Fibroblast of mammary gland (primary cell): Measurements from ENCODE around the gene C1orf50.
A peak's percentile ranks its signal among the peaks of the same experiment; 100 is the strongest.

Experiments used
- DNase-seq: peaks from one replicate; pipeline ENCODE4 v3.0.0-alpha.2; 2010; ENCODE audit warnings: low read depth
- H3K4me3 ChIP-seq: 2 replicates; pipeline ENCODE4 v1.5.1; 2011; ENCODE audit warnings: low read depth, mild to moderate bottlenecking, low read length, moderate library complexity; ENCODE audit not compliant: control insufficient read depth
- TF ChIP-seq, protein P1 (sequence below): conservative IDR thresholded peaks from 2 replicates; pipeline ENCODE4 v1.5.1; 2011; ENCODE audit warnings: low read depth, low read length, inconsistent platforms; ENCODE audit not compliant: control insufficient read depth, insufficient read depth

The C1orf50 gene

DNA sequence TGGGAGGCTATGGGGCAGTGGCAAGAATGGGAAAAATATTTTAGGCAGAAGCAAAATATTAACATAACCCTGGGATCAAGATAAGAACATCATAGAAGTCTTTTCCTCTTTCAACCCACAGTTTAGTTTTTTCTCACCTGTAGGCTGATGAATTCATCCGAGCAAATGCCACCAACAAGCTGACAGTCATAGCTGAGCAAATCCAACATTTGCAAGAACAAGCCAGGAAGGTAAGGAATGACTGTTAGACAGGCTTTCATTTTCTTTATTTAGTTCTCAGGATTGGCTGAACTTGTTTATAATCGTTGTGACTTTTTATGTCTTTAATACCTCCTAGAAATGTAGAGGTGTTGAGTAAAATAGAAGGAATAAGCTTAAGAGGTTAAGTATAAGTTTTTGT is 6.4 kb downstream of the C1orf50 start:
- TF ChIP-seq, protein P1, sequence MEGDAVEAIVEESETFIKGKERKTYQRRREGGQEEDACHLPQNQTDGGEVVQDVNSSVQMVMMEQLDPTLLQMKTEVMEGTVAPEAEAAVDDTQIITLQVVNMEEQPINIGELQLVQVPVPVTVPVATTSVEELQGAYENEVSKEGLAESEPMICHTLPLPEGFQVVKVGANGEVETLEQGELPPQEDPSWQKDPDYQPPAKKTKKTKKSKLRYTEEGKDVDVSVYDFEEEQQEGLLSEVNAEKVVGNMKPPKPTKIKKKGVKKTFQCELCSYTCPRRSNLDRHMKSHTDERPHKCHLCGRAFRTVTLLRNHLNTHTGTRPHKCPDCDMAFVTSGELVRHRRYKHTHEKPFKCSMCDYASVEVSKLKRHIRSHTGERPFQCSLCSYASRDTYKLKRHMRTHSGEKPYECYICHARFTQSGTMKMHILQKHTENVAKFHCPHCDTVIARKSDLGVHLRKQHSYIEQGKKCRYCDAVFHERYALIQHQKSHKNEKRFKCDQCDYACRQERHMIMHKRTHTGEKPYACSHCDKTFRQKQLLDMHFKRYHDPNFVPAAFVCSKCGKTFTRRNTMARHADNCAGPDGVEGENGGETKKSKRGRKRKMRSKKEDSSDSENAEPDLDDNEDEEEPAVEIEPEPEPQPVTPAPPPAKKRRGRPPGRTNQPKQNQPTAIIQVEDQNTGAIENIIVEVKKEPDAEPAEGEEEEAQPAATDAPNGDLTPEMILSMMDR, result no peak
- DNase-seq, result no peak
- H3K4me3 ChIP-seq, result no peak overlapping the region

DNA sequence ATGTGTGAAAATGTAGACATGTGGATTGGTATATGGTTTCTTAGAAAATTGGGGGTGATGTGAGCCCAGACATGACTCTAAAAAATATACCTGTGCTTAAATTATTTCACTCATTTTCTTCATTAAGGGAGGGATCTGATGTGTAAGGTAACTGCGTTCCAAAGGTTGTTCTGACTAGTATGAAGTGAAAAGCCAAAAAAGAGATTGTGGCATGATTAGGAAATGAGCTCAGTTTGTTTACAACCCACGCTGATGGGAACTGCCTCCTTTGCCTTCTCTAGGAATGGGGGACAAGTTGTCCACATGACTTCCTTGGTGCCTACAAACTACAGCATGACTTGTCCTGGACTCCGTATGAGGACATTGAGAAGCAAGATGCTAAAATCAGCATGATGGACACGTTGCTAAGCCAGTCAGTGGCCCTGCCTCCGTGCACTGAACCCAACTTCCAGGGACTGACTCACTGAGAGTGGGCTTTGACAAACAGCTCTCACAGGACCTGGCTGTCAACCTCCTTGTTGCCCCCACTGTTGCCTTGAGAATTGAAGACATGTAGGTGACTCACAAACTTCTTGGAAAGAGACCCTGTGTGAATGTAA is 8.0 kb downstream of the C1orf50 start:
- DNase-seq, result peak; percentile 41
- TF ChIP-seq, protein P1, result no peak
- no peak overlapping the region for H3K4me3 ChIP-seq

- no peak for DNase-seq
- TF ChIP-seq, protein P1, result no peak
- H3K4me3 ChIP-seq, result no peak overlapping the region
Measured at GRCh38 chr1:42776502-42776901, 9.5 kb downstream of the C1orf50 start.

- TF ChIP-seq, protein P1, result peak; percentile 83
- H3K4me3 ChIP-seq, result no peak overlapping the region
- peak; percentile 56 for DNase-seq
Measured at GRCh38 chr1:42777852-42778251, 10.8 kb downstream of the C1orf50 start.

DNA sequence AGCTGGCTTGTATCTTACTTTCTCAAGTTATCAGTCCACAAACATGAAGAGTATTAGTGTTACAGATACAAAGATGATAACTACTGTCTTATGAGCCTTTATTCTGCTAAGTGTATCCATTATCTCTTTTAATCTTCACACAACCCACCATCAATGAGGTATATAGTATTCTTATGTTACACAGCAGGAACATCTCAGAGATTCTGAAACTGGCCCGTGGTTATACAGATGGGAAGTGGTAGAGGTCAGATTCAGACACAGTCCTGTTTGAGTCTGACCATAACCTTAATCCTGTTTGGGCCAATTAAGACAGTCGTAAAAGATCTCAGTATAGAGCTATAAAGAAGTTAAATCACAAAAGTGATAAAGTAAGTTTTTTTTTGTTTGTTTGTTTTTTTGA is 12.7 kb downstream of the C1orf50 start:
- DNase-seq, result no peak
- H3K4me3 ChIP-seq, result no peak overlapping the region
- TF ChIP-seq, protein P1, result no peak

- H3K4me3 ChIP-seq, result no peak overlapping the region
- TF ChIP-seq, protein P1, result no peak
- no peak for DNase-seq
Measured at GRCh38 chr1:42780176-42780575, 13.1 kb downstream of the C1orf50 start.

DNA sequence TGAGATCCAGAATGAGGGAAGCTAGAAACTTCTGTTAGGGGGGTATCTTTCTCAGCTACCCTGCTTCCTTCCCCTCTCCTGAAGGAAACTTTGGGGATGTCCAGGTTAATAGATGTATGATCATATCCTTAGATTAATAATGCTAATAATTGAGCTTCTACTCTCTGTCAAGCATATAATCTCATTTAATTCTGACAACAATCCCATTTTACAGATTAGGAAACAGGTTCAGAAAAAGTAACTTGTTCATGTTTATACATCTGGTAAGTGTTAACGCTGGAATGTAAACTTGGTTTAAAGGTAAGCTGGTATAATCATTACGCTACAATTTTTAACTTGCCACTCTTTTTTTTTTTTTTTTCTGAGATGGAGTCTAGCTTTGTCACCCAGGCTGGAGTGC is 16.0 kb downstream of the C1orf50 start:
- no peak for DNase-seq
- no peak overlapping the region for H3K4me3 ChIP-seq
- TF ChIP-seq, protein P1, result no peak
